Activated CD8-positive, alpha-beta T cell treated with anti-CD3 and anti-CD28 coated beads for 36 hours (primary cell): ENCODE measurements around the gene EQTN. TPM values are rescaled to one million over a fixed set of nuclear protein-coding genes. Genes with fewer than 3 reads are reported as not detected.
A peak's percentile ranks its signal among the peaks of the same experiment; 100 is the strongest.

Experiments
- ATAC-seq: fragments of 200-7000 bp; cut with Tn5 transposase; one replicate; pipeline ENCODE4 v1.10.0; 2021; ENCODE audit warnings: mild to moderate bottlenecking, moderate library complexity
- CTCF ChIA-PET: fragments of 350-600 bp; sonication (Branson Sonifier 250); formaldehyde crosslinking; loops from one replicate; lab custom pipeline; 2021; ENCODE audit warnings: antibody characterized with exemption; lab: Charles Lee
- POLR2A ChIA-PET: fragments of 350-600 bp; sonication (Branson Sonifier 250); formaldehyde crosslinking; loops from one replicate; lab custom pipeline; 2021; ENCODE audit warnings: antibody characterized with exemption; lab: Charles Lee
- DNase-seq: peaks from one replicate; pipeline ENCODE4 v3.0.0-alpha.2; 2020
- H3K27ac Mint-ChIP-seq: one replicate; pipeline ENCODE4 v1.8.0; 2021; ENCODE audit warnings: mild to moderate bottlenecking, mixed read lengths
- H3K27me3 Mint-ChIP-seq: one replicate; pipeline ENCODE4 v1.8.0; 2021; ENCODE audit warnings: mixed read lengths
- H3K36me3 Mint-ChIP-seq: one replicate; pipeline ENCODE4 v1.8.0; 2021; ENCODE audit warnings: low read depth, mixed read lengths
- H3K4me1 Mint-ChIP-seq: one replicate; pipeline ENCODE4 v1.8.0; 2021; ENCODE audit warnings: low read depth, mixed read lengths
- H3K4me3 Mint-ChIP-seq: one replicate; pipeline ENCODE4 v1.8.0; 2021; ENCODE audit warnings: mild to moderate bottlenecking, moderate library complexity, mixed read lengths
- H3K9me3 Mint-ChIP-seq: one replicate; pipeline ENCODE4 v1.8.0; 2021; ENCODE audit warnings: mixed read lengths
- CTCF ChIP-seq: fragments of 200-600 bp; IDR thresholded peaks from one replicate; pipeline ENCODE4 v1.8.0; 2022; ENCODE audit warnings: antibody characterized with exemption, mild to moderate bottlenecking
- intact Hi-C: fragments of 100-400 bp; cut with micrococcal nuclease; formaldehyde crosslinking; loops from one replicate; pipeline ENCODE4 v1.10.0; 2022
- total RNA-seq, 2 experiments: library from RNA; stranded (reverse); gene quantifications; one replicate each; pipeline ENCODE4 v1.2.3, GENCODE V29; 2021

Gene EQTN
- total RNA-seq, 2 experiments from 2014 or later = not detected

- H3K36me3 Mint-ChIP-seq = no peaks in the 10 kb centered on the region
- no peaks in the 10 kb centered on the region for H3K4me1 Mint-ChIP-seq
- ChIA-PET CTCF (interaction anchor here (3.3 kb wide), 1 partner anchor 194 kb away, joined by 13 read pairs; the partner anchor contains the start of gene MOB3B), POLR2A (no interaction called here)
- TF ChIP-seq CTCF = no peak
- intact Hi-C loops = no loop called here
- DNase-seq (no peak), ATAC-seq (no peak)
- H3K27me3 Mint-ChIP-seq = peaks cover 3% of the 10 kb centered on the region
- no peak overlapping the region for H3K4me3 Mint-ChIP-seq
- no peaks in the 10 kb centered on the region for H3K9me3 Mint-ChIP-seq
- H3K27ac Mint-ChIP-seq = no peak overlapping the region
Observed at GRCh38 chr9:27336126-27336525, 39.2 kb upstream of the EQTN start.

GRCh38 chr9:27335075-27335474 lies 38.1 kb upstream of the EQTN start:
- ATAC-seq (no peak), DNase-seq (no peak)
- ChIA-PET CTCF (interaction anchor here (3.3 kb wide), 1 partner anchor 195 kb away, joined by 13 read pairs; the partner anchor contains the start of gene MOB3B), POLR2A (no interaction called here)
- no peaks in the 10 kb centered on the region for H3K36me3 Mint-ChIP-seq
- no peak for TF ChIP-seq CTCF
- peaks cover 3% of the 10 kb centered on the region for H3K27me3 Mint-ChIP-seq
- no peak overlapping the region for H3K4me3 Mint-ChIP-seq
- no peak overlapping the region for H3K27ac Mint-ChIP-seq
- H3K9me3 Mint-ChIP-seq = no peaks in the 10 kb centered on the region
- H3K4me1 Mint-ChIP-seq = no peaks in the 10 kb centered on the region
- intact Hi-C loops = no loop called here

- peak; percentile 90 for TF ChIP-seq CTCF
- ATAC-seq (peak; percentile 79), DNase-seq (peak; percentile 54)
- CTCF ChIA-PET = interaction anchor here (0.6 to 3.7 kb wide), 22 partner anchors 8 to 553 kb away, joined by 3 to 65 read pairs (median 4); partner anchors contain the start of gene MOB3B
- Mint-ChIP-seq H3K27me3 (peaks cover 3% of the 10 kb centered on the region), H3K9me3 (no peaks in the 10 kb centered on the region), H3K4me1 (no peaks in the 10 kb centered on the region), H3K27ac (no peak overlapping the region), H3K4me3 (no peak overlapping the region), H3K36me3 (no peaks in the 10 kb centered on the region)
- intact Hi-C loops = loop anchor here (1.0 to 5.0 kb wide), 2 partner anchors 196 to 214 kb away; partner anchors contain the start of gene MOB3B
- POLR2A ChIA-PET = no interaction called here
Observed at GRCh38 chr9:27333241-27334052, 36.5 kb upstream of the EQTN start.

GRCh38 chr9:27331393-27331792 lies 34.4 kb upstream of the EQTN start:
- no peak overlapping the region for H3K4me3 Mint-ChIP-seq
- no peaks in the 10 kb centered on the region for H3K4me1 Mint-ChIP-seq
- DNase-seq (no peak), ATAC-seq (no peak)
- ChIA-PET POLR2A (no interaction called here), CTCF (interaction anchor here (1.1 to 3.7 kb wide), 2 partner anchors 23 to 199 kb away, joined by 3 to 65 read pairs; partner anchors contain the start of gene MOB3B)
- H3K27ac Mint-ChIP-seq = no peak overlapping the region
- no peak for TF ChIP-seq CTCF
- intact Hi-C loops = loop anchor here (5.0 kb wide), 1 partner anchor 216 kb away; no protein-coding TSS in a partner anchor
- peaks cover 4% of the 10 kb centered on the region for H3K27me3 Mint-ChIP-seq
- H3K36me3 Mint-ChIP-seq = no peaks in the 10 kb centered on the region
- H3K9me3 Mint-ChIP-seq = no peaks in the 10 kb centered on the region

GRCh38 chr9:27329291-27329690 lies 32.3 kb upstream of the EQTN start:
- no peak for TF ChIP-seq CTCF
- POLR2A ChIA-PET = no interaction called here
- H3K27me3 Mint-ChIP-seq = peaks cover 8% of the 10 kb centered on the region
- no peaks in the 10 kb centered on the region for H3K4me1 Mint-ChIP-seq
- intact Hi-C loops = loop anchor here (5.0 kb wide), 1 partner anchor 47 kb away; no protein-coding TSS in a partner anchor
- no peak overlapping the region for H3K4me3 Mint-ChIP-seq
- H3K9me3 Mint-ChIP-seq = no peaks in the 10 kb centered on the region
- no peak overlapping the region for H3K27ac Mint-ChIP-seq
- ATAC-seq (no peak), DNase-seq (no peak)
- CTCF ChIA-PET = interaction anchor here (2.0 kb wide), 1 partner anchor 200 kb away, joined by 5 read pairs; the partner anchor contains the start of gene MOB3B
- no peaks in the 10 kb centered on the region for H3K36me3 Mint-ChIP-seq
